Measurements from ENCODE around the gene APBA2.

GRCh38 chr15:28892789-28893610 lies 7.2 kb downstream of the APBA2 start:
- TF ChIP-seq POLR2AphosphoS5 (IDR thresholded peaks at IDR 0.05): no peak
- TF ChIP-seq, protein P1, sequence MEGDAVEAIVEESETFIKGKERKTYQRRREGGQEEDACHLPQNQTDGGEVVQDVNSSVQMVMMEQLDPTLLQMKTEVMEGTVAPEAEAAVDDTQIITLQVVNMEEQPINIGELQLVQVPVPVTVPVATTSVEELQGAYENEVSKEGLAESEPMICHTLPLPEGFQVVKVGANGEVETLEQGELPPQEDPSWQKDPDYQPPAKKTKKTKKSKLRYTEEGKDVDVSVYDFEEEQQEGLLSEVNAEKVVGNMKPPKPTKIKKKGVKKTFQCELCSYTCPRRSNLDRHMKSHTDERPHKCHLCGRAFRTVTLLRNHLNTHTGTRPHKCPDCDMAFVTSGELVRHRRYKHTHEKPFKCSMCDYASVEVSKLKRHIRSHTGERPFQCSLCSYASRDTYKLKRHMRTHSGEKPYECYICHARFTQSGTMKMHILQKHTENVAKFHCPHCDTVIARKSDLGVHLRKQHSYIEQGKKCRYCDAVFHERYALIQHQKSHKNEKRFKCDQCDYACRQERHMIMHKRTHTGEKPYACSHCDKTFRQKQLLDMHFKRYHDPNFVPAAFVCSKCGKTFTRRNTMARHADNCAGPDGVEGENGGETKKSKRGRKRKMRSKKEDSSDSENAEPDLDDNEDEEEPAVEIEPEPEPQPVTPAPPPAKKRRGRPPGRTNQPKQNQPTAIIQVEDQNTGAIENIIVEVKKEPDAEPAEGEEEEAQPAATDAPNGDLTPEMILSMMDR (IDR thresholded peaks at IDR 0.05): no peak
- TF ChIP-seq POLR2A (IDR thresholded peaks at IDR 0.05; ENCODE audit: low read depth): no peak
